SK-N-SH treated with all-trans-retinoic acid at 6 μM for 48 hours (cell line): ENCODE measurements around the gene RBBP4.

ENCODE experiments used
- ARNTL ChIP-seq: fragments of 450-650 bp; formaldehyde crosslinking; IDR thresholded peaks from 2 replicates; pipeline ENCODE4 v1.5.0; 2020; ENCODE audit warnings: low read depth, mild to moderate bottlenecking, moderate library complexity, borderline replicate concordance
- CREB5 ChIP-seq: fragments of 250-450 bp; sonication (Bioruptor Pico); IDR thresholded peaks from 2 replicates; pipeline ENCODE4 v1.5.1; 2020; ENCODE audit warnings: low read depth, mild to moderate bottlenecking, moderate library complexity
- CSDC2 ChIP-seq: fragments of 250-450 bp; sonication (Bioruptor Pico); IDR thresholded peaks from 2 replicates; pipeline ENCODE4 v1.5.0; 2020; ENCODE audit warnings: mild to moderate bottlenecking, moderate library complexity
- CSRNP3 ChIP-seq: fragments of 250-450 bp; sonication (Bioruptor Pico); IDR thresholded peaks from 2 replicates; pipeline ENCODE4 v1.5.1; 2021; ENCODE audit warnings: mild to moderate bottlenecking, moderate library complexity
- ESRRG ChIP-seq: fragments of 250-450 bp; sonication (Bioruptor Pico); IDR thresholded peaks from 2 replicates; pipeline ENCODE4 v1.6.1; 2021; ENCODE audit warnings: mild to moderate bottlenecking
- OSR1 ChIP-seq: fragments of 250-450 bp; sonication (Bioruptor Pico); IDR thresholded peaks from 2 replicates; pipeline ENCODE4 v1.8.0; 2022; ENCODE audit warnings: moderate library complexity, mild to moderate bottlenecking, inconsistent platforms
- PATZ1 ChIP-seq: fragments of 250-450 bp; sonication (Bioruptor Pico); IDR thresholded peaks from 2 replicates; pipeline ENCODE4 v1.8.0; 2020; ENCODE audit warnings: mild to moderate bottlenecking, moderate library complexity, borderline replicate concordance
- PPARA ChIP-seq: fragments of 250-450 bp; sonication (Bioruptor Pico); IDR thresholded peaks from 2 replicates; pipeline ENCODE4 v1.5.0; 2020; ENCODE audit warnings: mild to moderate bottlenecking, borderline replicate concordance
- ZNF565 ChIP-seq: fragments of 450-650 bp; formaldehyde crosslinking; conservative IDR thresholded peaks from 2 replicates; pipeline ENCODE4 v1.5.0; 2020; ENCODE audit warnings: low read depth, mild to moderate bottlenecking, moderate library complexity

- no peak for TF ChIP-seq CSRNP3 (CRISPR knock-in tag)
- no peak for TF ChIP-seq CSDC2
- TF ChIP-seq ESRRG: no peak
- TF ChIP-seq PATZ1 (CRISPR knock-in tag): no peak
- no peak for TF ChIP-seq OSR1
- no peak for TF ChIP-seq CREB5 (CRISPR knock-in tag)
- no peak for TF ChIP-seq ARNTL (CRISPR knock-in tag)
- no peak for TF ChIP-seq PPARA
- TF ChIP-seq ZNF565: no peak
Measured at GRCh38 chr1:32718527-32718926, 67.5 kb downstream of the RBBP4 start.
